GM12878 (cell line): Measurements from ENCODE around the gene SRXN1. TPM values are rescaled to one million over a fixed set of nuclear protein-coding genes. Genes with fewer than 3 reads are reported as not detected.
A peak's percentile ranks its signal among the peaks of the same experiment; 100 is the strongest.

ENCODE experiments used
- ATAC-seq: fragments of 200-7000 bp; cut with Tn5 transposase; 3 replicates; pipeline ENCODE4 v1.9.1; 2020; ENCODE audit warnings: mild to moderate bottlenecking, moderate library complexity
- BruUV-seq: library from RNA; stranded (reverse); fragments of 400-500 nt; replicated peaks from 2 replicates; lab custom pipeline; 2021; lab: Mats Ljungman, UMichigan
- CTCF ChIA-PET: fragments of 300-600 bp; sonication (Branson Sonifier 250); formaldehyde crosslinking; extraction: SDS; loops from one replicate; lab custom pipeline; 2021; ENCODE audit warnings: inconsistent platforms; lab: Yijun Ruan, JAX
- POLR2A ChIA-PET: fragments of 350-600 bp; formaldehyde crosslinking; extraction: SDS; loops from one replicate; lab custom pipeline; 2021; ENCODE audit warnings: inconsistent platforms; lab: Charles Lee
- RAD21 ChIA-PET: fragments of 300-600 bp; sonication (Branson Sonifier 250); formaldehyde crosslinking; loops from one replicate; lab custom pipeline; 2023; ENCODE audit warnings: antibody characterized with exemption; ENCODE audit not compliant: unreplicated experiment; lab: Charles Lee
- SMC1A ChIA-PET: fragments of 300-600 bp; sonication (Branson Sonifier 250); formaldehyde crosslinking; loops from one replicate; lab custom pipeline; 2023; ENCODE audit not compliant: unreplicated experiment, uncharacterized antibody; lab: Charles Lee
- DNase-seq: peaks from one replicate; pipeline ENCODE4 v3.0.0-alpha.2; 2011; ENCODE audit warnings: low read depth, low spot score
- FAIRE-seq: peaks from 3 replicates; lab custom pipeline; 2011; peaks lifted over from hg19 to GRCh38; lab: Jason Lieb, UNC
- H2AFZ ChIP-seq: 2 replicates; pipeline ENCODE4 v1.6.0; 2011; ENCODE audit warnings: low read depth, low read length, control low read depth; ENCODE audit not compliant: control insufficient read depth
- H3K27ac ChIP-seq: 2 replicates; pipeline ENCODE4 v1.5.1; 2011; ENCODE audit warnings: control low read depth; ENCODE audit not compliant: control insufficient read depth, insufficient read depth
- H3K27me3 ChIP-seq, 2 experiments: replicated peaks in 1 of 2; 2 replicates each; pipeline versions ENCODE4 v1.6.0 to v1.6.1; 2011; ENCODE audit warnings: low read length in 1 of 2; ENCODE audit not compliant: control insufficient read depth in 2 of 2, insufficient read depth in 2 of 2
- H3K36me3 ChIP-seq, 2 experiments: 2 replicates each; pipeline ENCODE4 v1.5.1; 2011; ENCODE audit warnings: low read length in 1 of 2; ENCODE audit not compliant: control insufficient read depth in 2 of 2, insufficient read depth in 2 of 2
- H3K4me1 ChIP-seq: 2 replicates; pipeline ENCODE4 v1.6.1; 2011; ENCODE audit warnings: mild to moderate bottlenecking, low read length, moderate library complexity, mixed read lengths; ENCODE audit not compliant: control insufficient read depth, insufficient read depth
- H3K4me2 ChIP-seq: 2 replicates; pipeline ENCODE4 v1.6.0; 2011; ENCODE audit warnings: control low read depth; ENCODE audit not compliant: control insufficient read depth, insufficient read depth
- H3K4me3 ChIP-seq: fragments of 200-600 bp; sonication (generic); 2 replicates; pipeline ENCODE4 v1.5.1; 2016
- H3K79me2 ChIP-seq: 2 replicates; pipeline ENCODE4 v1.6.0; 2011; ENCODE audit warnings: low read length; ENCODE audit not compliant: control insufficient read depth, insufficient read depth
- H3K9ac ChIP-seq: 2 replicates; pipeline ENCODE4 v1.8.0; 2011; ENCODE audit warnings: low read length, control low read depth, mixed read lengths; ENCODE audit not compliant: control insufficient read depth, insufficient read depth
- H3K9me3 ChIP-seq: replicated peaks from 3 replicates; pipeline ENCODE4 v1.5.1; 2011; ENCODE audit warnings: mild to moderate bottlenecking, low read length; ENCODE audit not compliant: control insufficient read depth, insufficient read depth
- H4K20me1 ChIP-seq: 2 replicates; pipeline ENCODE4 v1.6.0; 2011; ENCODE audit not compliant: control insufficient read depth, insufficient read depth
- CHD2 ChIP-seq: IDR thresholded peaks from 2 replicates; pipeline ENCODE4 v1.6.1; 2011; ENCODE audit warnings: low read depth, low read length, improper control_type of control experiment, borderline replicate concordance
- EP300 ChIP-seq, 2 experiments: fragments of 150-350 bp in 1 of 2; IDR thresholded peaks; 2 replicates each; pipeline ENCODE4 v1.6.1; 2011 to 2012; ENCODE audit warnings: low read depth in 2 of 2, low read length in 2 of 2, borderline replicate concordance in 1 of 2, improper control_type of control experiment in 1 of 2, inconsistent platforms in 1 of 2; ENCODE audit not compliant: control insufficient read depth in 1 of 2
- NR2C1 ChIP-seq: fragments of 450-650 bp; IDR thresholded peaks from 2 replicates; pipeline ENCODE4 v1.6.1; 2017; ENCODE audit warnings: antibody characterized with exemption, mild to moderate bottlenecking, moderate library complexity
- NR2C2 ChIP-seq: IDR thresholded peaks from 2 replicates; pipeline ENCODE4 v1.6.1; 2011; ENCODE audit warnings: borderline replicate concordance, low read depth; ENCODE audit not compliant: control insufficient read depth, insufficient read length
- NR2F1 ChIP-seq: fragments of 450-650 bp; conservative IDR thresholded peaks from 2 replicates; pipeline ENCODE4 v1.6.1; 2017; ENCODE audit warnings: mild to moderate bottlenecking
- SPI1 ChIP-seq: IDR thresholded peaks from 2 replicates; pipeline ENCODE4 v1.6.1; 2011; ENCODE audit warnings: low read depth, mild to moderate bottlenecking, low read length, moderate library complexity, borderline replicate concordance; ENCODE audit not compliant: insufficient read depth
- STAT1 ChIP-seq: fragments of 450-650 bp; conservative IDR thresholded peaks from 2 replicates; pipeline ENCODE4 v1.6.1; 2014; ENCODE audit warnings: antibody characterized with exemption, mild to moderate bottlenecking
- SUPT20H ChIP-seq: IDR thresholded peaks from 2 replicates; pipeline ENCODE4 v1.6.1; 2011; ENCODE audit warnings: low read depth, mild to moderate bottlenecking, low read length, moderate library complexity, borderline replicate concordance; ENCODE audit not compliant: control insufficient read depth
- WGBS: methylation state at CpG from one replicate; pipeline ENCODE4 v1.1.6; 2016; ENCODE audit warnings: low lambda C conversion rate; ENCODE audit not compliant: insufficient replicate concordance, insufficient coverage; ENCODE audit errors: missing lambda C conversion rate; 5-methylcytosine and 5-hydroxymethylcytosine counted together
- in situ Hi-C: fragments of 300-500 bp; cut with MboI; formaldehyde crosslinking; loops from 9 replicates; pipeline ENCODE4 v1.14.3; 2018; ENCODE audit warnings: mixed read lengths
- intact Hi-C: fragments of 100-400 bp; cut with micrococcal nuclease; formaldehyde crosslinking; loops from one replicate; pipeline ENCODE4 v1.14.2; 2022; ENCODE audit not compliant: unreplicated experiment
- polyA plus RNA-seq, 11 experiments: library from polyadenylated mRNA; depleted of rRNA in 4 of 11; unstranded in 6 of 11; stranded (reverse) in 5 of 11; fragments of >200 nt; fragmentation: Nextera tagmentation in 4 of 11; fragmentation: Illumina TruSeq in 1 of 11; extraction: Ambion mirVana in 4 of 11; extraction: Trizol in 1 of 11; gene quantifications; 1 replicate in 1 of 11; 2 replicates in 10 of 11; pipeline versions ENCODE4 v1.2.1 to v1.2.3, GENCODE V29; 2011 to 2016; ENCODE audit warnings: inconsistent platforms in 2 of 11, missing spikeins in 2 of 11, low read depth in 1 of 11
- total RNA-seq, 4 experiments: library from RNA; depleted of rRNA in 3 of 4; stranded (reverse); fragments of >200 nt in 3 of 4; fragmentation: Illumina TruSeq in 1 of 4; extraction: Trizol in 1 of 4; gene quantifications; 2 replicates each; pipeline versions ENCODE4 v1.2.1 to v1.2.3, GENCODE V29; 2013 to 2021
- TF ChIP-seq, protein P1 (sequence below): IDR thresholded peaks from 2 replicates; pipeline ENCODE4 v1.6.1; 2011; ENCODE audit warnings: low read depth, mild to moderate bottlenecking, low read length, moderate library complexity, borderline replicate concordance; ENCODE audit errors: extremely low read depth
- TF ChIP-seq, protein P2 (sequence below): IDR thresholded peaks from 2 replicates; pipeline ENCODE4 v1.6.1; 2012; ENCODE audit warnings: mild to moderate bottlenecking, low read depth, low read length

SRXN1 gene
- total and polyA plus RNA-seq, 10 of the 15 experiments (the other 5 are each of a cell fraction or from before 2014, with no cell fraction given) = 4.1 to 20.5 (median 15.6) TPM

DNA sequence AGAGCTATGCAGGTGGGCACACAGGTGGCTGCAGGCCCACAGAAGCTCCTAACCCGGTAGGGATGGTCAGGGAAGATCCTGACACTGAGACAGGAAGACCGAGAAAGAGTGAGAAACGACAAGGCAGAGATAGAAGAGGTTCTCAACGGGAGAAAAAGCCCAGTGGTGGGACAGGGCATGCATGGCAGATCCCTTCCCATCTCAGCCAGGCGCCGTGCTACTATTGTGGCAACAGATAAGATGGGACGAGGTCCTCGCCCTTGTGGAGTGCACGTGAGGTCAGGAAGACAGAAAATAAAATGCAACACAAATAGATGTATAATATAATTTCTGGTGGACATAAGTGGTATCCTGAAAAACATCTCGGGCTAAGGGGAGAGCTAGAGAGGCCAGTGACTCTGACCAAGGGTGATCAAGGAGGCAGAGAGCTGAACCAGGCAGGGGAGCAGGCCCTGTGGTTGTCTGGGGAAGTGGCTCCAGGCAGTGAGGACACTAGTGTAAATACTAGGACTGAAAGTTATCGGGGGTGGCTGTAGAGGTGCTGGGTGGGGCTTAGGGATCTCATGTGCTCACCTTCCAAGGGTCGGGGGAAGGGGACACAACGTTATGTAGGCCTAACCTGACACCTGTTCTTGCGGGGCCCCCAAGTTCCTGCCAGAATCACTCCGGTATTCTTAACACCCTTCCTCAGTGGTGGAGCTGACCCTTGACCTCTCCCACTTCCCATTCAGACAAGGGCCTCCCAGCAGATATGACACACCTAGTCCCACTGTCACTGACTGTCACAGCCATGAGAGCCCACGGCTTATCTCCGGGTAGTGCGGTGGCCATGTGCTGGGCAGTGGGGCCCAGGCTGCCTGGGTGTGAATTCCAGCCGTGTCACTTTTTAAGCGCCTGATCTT, 1.0 kb downstream of the SRXN1 start:
- CTCF ChIA-PET = interaction anchor here (0.5 to 3.0 kb wide), 3 partner anchors 16 to 114 kb away, joined by 3 to 18 read pairs (median 6); no protein-coding TSS in a partner anchor
- peak; percentile 43 for ATAC-seq
- peak overlapping the region; percentile 63 for H3K27ac ChIP-seq

More for the DNA sequence above, 1.0 kb downstream of the SRXN1 start:
- FAIRE-seq (no peak), DNase-seq (no peak)
- in situ Hi-C loops (no loop called here), intact Hi-C loops (loop anchor here (5.0 kb wide), 2 partner anchors 75 to 85 kb away; no protein-coding TSS in a partner anchor)
- Histone ChIP-seq H3K4me1 (peaks cover 6% of the 10 kb centered on the region; the same call in 1 of the 2 replicates), H3K9ac (peak overlapping the region; percentile 78), H3K4me3 (peak overlapping the region; percentile 83), H3K27me3 (no peaks in the 10 kb centered on the region)
- BruUV-seq = no TSS peak
- ChIA-PET POLR2A (interaction anchor here (0.6 kb wide), 1 partner anchor 61 kb away, joined by 5 read pairs; no protein-coding TSS in a partner anchor), SMC1A (interaction anchor here (0.7 to 1.3 kb wide), 3 partner anchors 15 to 181 kb away, joined by 3 to 4 read pairs (median 3); partner anchors contain the start of gene FAM110A)
- TF ChIP-seq, protein P1, sequence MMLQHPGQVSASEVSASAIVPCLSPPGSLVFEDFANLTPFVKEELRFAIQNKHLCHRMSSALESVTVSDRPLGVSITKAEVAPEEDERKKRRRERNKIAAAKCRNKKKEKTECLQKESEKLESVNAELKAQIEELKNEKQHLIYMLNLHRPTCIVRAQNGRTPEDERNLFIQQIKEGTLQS = no peak
- TF ChIP-seq NR2C2 (peak; percentile 60), STAT1 (no peak), SPI1 (peak; percentile 12; the same call in 1 of the 2 replicates), NR2F1 (peak; percentile 75), EP300 (IDR thresholded peaks at IDR 0.05; ENCODE audit: borderline replicate concordance in 1 of 2, control insufficient read depth in 1 of 2, low read depth in 2 of 2, low read length in 2 of 2) (no peak), CHD2 (no peak), NR2C1 (peak; percentile 63), SUPT20H (no peak)
- TF ChIP-seq, protein P2, sequence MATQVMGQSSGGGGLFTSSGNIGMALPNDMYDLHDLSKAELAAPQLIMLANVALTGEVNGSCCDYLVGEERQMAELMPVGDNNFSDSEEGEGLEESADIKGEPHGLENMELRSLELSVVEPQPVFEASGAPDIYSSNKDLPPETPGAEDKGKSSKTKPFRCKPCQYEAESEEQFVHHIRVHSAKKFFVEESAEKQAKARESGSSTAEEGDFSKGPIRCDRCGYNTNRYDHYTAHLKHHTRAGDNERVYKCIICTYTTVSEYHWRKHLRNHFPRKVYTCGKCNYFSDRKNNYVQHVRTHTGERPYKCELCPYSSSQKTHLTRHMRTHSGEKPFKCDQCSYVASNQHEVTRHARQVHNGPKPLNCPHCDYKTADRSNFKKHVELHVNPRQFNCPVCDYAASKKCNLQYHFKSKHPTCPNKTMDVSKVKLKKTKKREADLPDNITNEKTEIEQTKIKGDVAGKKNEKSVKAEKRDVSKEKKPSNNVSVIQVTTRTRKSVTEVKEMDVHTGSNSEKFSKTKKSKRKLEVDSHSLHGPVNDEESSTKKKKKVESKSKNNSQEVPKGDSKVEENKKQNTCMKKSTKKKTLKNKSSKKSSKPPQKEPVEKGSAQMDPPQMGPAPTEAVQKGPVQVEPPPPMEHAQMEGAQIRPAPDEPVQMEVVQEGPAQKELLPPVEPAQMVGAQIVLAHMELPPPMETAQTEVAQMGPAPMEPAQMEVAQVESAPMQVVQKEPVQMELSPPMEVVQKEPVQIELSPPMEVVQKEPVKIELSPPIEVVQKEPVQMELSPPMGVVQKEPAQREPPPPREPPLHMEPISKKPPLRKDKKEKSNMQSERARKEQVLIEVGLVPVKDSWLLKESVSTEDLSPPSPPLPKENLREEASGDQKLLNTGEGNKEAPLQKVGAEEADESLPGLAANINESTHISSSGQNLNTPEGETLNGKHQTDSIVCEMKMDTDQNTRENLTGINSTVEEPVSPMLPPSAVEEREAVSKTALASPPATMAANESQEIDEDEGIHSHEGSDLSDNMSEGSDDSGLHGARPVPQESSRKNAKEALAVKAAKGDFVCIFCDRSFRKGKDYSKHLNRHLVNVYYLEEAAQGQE = no peak
- TF ChIP-seq, all 136 proteins: peak for 4
- peak overlapping the region; percentile 91 for H3K4me2 ChIP-seq
- RAD21 ChIA-PET = interaction anchor here (1.8 kb wide), 1 partner anchor 15 kb away, joined by 6 read pairs; no protein-coding TSS in a partner anchor
- 44% methylated on average over 20 of the region's 20 CpGs for WGBS
- H3K36me3 ChIP-seq = peaks cover 0 to 4% of the 10 kb centered on the region in 2 experiments; a peak in 2 of 4 replicates
- H3K79me2 ChIP-seq = peaks cover 14% of the 10 kb centered on the region
- H4K20me1 ChIP-seq = no peaks in the 10 kb centered on the region
- no peaks in the 10 kb centered on the region for H3K9me3 ChIP-seq
- peak overlapping the region; percentile 67 for H2AFZ ChIP-seq
